GM12872 (cell line): ENCODE data around the gene AIG1.

Experiments used
- TF ChIP-seq, protein P1 (sequence below): IDR thresholded peaks from 3 replicates; pipeline ENCODE4 v1.5.1; 2011; ENCODE audit warnings: low read depth, mild to moderate bottlenecking, low read length, moderate library complexity; ENCODE audit not compliant: insufficient read depth

Gene AIG1

DNA sequence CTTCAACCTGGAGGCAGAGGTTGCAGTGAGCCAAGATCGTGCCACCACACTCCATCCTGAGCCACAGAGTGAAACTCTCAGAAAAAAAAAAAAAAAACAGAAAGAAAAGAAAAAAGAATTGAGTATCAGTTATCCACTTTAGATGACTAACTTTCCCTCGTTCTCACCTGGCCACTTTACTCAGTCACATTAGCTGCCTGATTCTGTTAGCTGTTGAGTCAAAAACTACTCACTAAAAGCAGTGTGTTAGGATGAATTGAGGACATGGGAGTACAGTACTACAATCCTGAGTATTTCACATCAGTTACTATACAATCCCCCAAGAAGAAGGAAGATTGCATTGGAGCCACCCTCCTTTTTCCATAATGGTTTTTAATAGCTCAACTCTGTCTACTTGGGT, 275.2 kb downstream of the AIG1 start:
- TF ChIP-seq, protein P1, sequence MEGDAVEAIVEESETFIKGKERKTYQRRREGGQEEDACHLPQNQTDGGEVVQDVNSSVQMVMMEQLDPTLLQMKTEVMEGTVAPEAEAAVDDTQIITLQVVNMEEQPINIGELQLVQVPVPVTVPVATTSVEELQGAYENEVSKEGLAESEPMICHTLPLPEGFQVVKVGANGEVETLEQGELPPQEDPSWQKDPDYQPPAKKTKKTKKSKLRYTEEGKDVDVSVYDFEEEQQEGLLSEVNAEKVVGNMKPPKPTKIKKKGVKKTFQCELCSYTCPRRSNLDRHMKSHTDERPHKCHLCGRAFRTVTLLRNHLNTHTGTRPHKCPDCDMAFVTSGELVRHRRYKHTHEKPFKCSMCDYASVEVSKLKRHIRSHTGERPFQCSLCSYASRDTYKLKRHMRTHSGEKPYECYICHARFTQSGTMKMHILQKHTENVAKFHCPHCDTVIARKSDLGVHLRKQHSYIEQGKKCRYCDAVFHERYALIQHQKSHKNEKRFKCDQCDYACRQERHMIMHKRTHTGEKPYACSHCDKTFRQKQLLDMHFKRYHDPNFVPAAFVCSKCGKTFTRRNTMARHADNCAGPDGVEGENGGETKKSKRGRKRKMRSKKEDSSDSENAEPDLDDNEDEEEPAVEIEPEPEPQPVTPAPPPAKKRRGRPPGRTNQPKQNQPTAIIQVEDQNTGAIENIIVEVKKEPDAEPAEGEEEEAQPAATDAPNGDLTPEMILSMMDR = no peak

DNA sequence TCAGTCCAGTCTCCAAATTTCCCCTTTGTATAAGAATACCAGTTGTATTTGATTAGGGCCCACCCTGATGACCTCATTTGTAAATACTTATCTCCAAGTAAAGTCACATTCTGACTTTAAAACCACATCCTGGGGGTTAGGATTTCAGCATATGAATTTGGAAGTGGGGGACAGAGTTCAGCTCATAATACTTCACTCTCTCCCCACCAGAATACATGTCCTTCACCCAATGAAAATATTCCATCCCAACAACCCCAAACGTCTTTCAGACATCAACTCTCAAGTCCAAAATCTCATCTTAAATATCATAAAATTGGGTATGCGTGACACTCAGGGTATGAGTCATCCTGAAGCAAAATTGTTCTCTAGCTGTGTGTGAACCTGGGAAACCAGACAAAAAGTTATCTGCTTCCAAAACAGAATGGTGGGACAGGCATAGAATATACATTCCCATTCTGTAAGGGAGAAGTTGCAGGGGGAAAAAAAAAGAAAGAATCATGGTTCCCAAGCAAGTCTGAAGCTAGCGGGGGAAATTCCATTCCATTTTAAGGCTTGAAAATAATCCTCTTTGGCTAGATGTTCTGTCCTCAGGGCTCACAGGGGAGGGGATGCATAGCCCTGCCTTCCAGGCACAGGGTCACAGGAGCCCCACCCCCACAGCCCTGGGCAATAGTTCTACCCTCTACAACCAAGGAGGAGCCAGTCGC, 275.9 kb downstream of the AIG1 start:
- TF ChIP-seq, protein P1 = no peak

DNA sequence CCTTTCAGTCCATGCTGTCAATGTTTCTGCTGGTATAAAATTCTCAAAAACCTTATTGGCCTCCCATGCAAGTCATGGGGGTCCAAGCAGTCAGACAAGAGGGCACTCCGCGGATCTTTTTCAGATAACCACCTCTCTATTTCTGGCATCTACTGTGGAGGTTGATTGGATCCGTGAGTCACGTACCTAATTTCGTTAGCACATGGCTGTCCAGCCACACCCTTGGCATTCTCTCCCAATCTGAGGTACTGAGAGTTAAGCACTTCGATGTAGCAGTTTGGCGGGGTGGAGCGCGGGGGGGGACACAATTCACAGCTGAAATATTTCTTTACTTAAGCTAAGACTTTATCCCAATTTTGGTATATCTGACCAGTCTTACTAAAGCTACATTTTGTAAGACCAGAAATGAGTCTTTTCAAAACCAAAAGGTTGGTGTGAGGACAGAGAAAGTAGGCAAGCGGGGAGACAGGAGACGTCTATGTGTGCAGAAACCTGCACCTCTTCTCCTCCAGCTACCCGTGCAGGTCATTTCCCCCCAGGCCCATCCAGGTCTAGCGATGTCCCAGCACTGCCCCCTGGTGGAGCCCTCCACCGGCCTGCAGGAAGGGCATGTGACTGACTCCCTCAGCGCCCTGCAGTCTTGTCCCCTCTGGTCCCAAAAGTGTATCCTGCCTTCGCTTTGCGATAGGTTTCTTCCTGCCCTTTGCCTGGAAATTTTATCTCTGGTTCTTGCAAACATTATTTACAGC, 276.7 kb downstream of the AIG1 start:
- TF ChIP-seq, protein P1 = peak; percentile 85

DNA sequence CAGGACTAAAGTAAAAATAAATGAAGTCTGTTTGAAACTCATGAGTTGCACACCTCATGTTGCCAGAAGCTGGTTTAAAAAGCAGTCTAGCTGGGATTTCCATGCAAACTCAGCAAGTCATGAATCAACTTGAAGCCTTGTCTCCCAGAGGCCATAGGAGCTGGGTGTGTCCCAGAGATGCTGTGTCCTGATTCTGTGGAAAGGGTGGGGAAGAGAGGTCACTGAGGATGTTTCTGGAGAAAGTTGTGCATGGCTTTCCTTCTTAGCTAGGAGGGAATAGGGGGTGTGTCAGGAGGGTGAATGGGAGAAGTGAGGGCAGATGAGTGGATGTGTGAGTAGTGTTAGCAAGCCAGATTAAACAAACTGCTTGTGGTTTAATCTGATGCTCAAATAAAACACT, 278.5 kb downstream of the AIG1 start:
- TF ChIP-seq, protein P1 = no peak

DNA sequence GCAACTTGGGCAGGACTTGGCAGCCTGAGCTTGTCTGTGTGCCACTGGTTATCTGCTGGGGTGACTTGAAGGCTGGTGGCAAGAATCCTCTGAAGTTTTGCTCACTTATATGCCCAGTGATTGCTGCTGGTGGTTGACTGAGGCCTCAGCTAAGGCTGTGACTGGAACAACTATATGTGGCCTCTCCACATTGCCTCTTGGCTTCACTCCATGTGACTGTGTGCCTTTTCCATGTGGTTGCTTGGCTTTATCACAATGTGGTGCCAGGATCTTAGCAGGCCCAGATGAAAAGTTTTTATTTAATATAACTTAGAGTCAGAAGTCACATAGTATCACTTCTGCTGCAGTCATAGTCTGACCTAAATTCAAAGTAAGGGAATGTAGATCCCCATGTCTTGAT, 285.3 kb downstream of the AIG1 start:
- TF ChIP-seq, protein P1 = no peak

DNA sequence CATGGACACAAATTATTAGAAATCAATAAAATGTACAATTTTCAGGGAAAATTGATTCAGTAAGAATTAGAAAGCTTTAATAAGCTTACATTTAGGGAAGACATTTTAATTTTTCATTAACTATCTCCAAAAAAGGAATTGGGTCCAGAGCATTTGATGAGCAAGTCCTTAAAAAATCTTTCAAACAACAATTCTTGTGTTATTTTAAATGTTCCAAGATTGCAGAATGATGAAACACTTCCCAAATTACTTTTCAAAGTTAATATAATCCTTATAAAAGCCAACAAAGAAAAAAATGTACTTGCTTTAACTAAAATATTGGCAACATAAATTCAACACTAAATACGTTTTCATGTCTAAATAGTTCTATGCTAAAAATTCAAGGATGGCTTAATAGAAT, 287.8 kb downstream of the AIG1 start:
- TF ChIP-seq, protein P1 = no peak

DNA sequence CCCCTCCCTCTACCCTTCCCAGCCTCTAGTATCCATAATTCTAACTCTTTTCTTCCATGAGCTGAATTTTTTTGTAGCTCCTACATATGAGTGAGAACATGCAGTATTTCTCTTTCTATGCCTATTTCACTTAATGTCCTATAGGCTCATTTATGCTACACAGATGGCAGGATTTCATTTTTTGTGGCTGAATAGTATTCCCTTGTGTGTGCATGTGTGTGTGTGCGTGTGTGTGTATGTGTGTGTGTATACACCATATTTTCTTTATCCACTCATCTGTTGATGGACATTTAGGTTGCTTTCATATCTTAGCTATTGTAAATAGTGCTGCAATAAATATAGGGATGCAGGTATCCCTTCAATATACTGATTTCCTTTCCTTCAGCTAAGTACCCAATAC, 288.8 kb downstream of the AIG1 start:
- TF ChIP-seq, protein P1 = no peak
